22Rv1 (cell line): ENCODE measurements around the gene HTR1D.

Experiments used
- CTCF ChIP-seq: fragments of 450-650 bp; IDR thresholded peaks from 2 replicates; pipeline ENCODE4 v1.5.1; 2017; ENCODE audit warnings: mild to moderate bottlenecking
- ZFX ChIP-seq: fragments of 450-650 bp; IDR thresholded peaks from 2 replicates; pipeline ENCODE4 v1.6.1; 2017; ENCODE audit warnings: antibody characterized with exemption, borderline replicate concordance

- TF ChIP-seq CTCF (no peak), ZFX (no peak)
Observed at GRCh38 chr1:23210351-23210785, 6.9 kb downstream of the HTR1D start.
